GM12878 (cell line): ENCODE results near the gene FUZ. TPM values are rescaled to one million over a fixed set of nuclear protein-coding genes. Genes with fewer than 3 reads are reported as not detected.
A peak's percentile ranks its signal among the peaks of the same experiment; 100 is the strongest.

ENCODE experiments used
- BCL11A ChIP-seq: IDR thresholded peaks from 2 replicates; pipeline ENCODE4 v1.6.1; 2011; ENCODE audit warnings: low read depth, low read length
- BHLHE40 ChIP-seq, 2 experiments: fragments of 450-650 bp in 1 of 2; IDR thresholded peaks; 2 replicates each; pipeline ENCODE4 v1.6.1; 2011 to 2017; ENCODE audit warnings: low read depth in 2 of 2, borderline replicate concordance in 1 of 2, improper control_type of control experiment in 1 of 2, low read length in 1 of 2, mild to moderate bottlenecking in 1 of 2
- BMI1 ChIP-seq: fragments of 450-650 bp; IDR thresholded peaks from 2 replicates; pipeline ENCODE4 v1.6.1; 2016; ENCODE audit warnings: mild to moderate bottlenecking, moderate library complexity, borderline replicate concordance
- CREM ChIP-seq: IDR thresholded peaks from 2 replicates; pipeline ENCODE4 v1.6.1; 2014; ENCODE audit warnings: antibody characterized with exemption, low read depth
- DPF2 ChIP-seq: fragments of 450-650 bp; IDR thresholded peaks from 2 replicates; pipeline ENCODE4 v1.6.1; 2017; ENCODE audit warnings: mild to moderate bottlenecking
- EED ChIP-seq: sonication (generic); IDR thresholded peaks from 2 replicates; pipeline ENCODE4 v1.6.1; 2016; ENCODE audit warnings: antibody characterized with exemption, low read depth
- ETV6 ChIP-seq, 2 experiments: fragments of 450-650 bp in 1 of 2; IDR thresholded peaks in 1 of 2; conservative IDR thresholded peaks in 1 of 2; 2 replicates each; pipeline ENCODE4 v1.6.1; 2014; ENCODE audit warnings: antibody characterized with exemption in 1 of 2, borderline replicate concordance in 1 of 2, low read depth in 1 of 2, mild to moderate bottlenecking in 1 of 2, moderate library complexity in 1 of 2
- HCFC1 ChIP-seq: fragments of 150-350 bp; IDR thresholded peaks from 2 replicates; pipeline ENCODE4 v1.6.1; 2014; ENCODE audit warnings: low read length
- IRF4 ChIP-seq: IDR thresholded peaks from 2 replicates; pipeline ENCODE4 v1.6.1; 2011; ENCODE audit warnings: low read depth, low read length
- JUNB ChIP-seq: IDR thresholded peaks from 2 replicates; pipeline ENCODE4 v1.6.1; 2016; ENCODE audit warnings: antibody characterized with exemption, mild to moderate bottlenecking
- JUND ChIP-seq: IDR thresholded peaks from 2 replicates; pipeline ENCODE4 v1.6.1; 2012; ENCODE audit warnings: low read depth, mild to moderate bottlenecking, low read length, improper control_type of control experiment, moderate library complexity
- MTA2 ChIP-seq: fragments of 450-650 bp; IDR thresholded peaks from 2 replicates; pipeline ENCODE4 v1.6.1; 2016; ENCODE audit warnings: low read depth, mild to moderate bottlenecking, moderate library complexity
- MYC ChIP-seq: IDR thresholded peaks from 2 replicates; pipeline ENCODE4 v1.6.1; 2011; ENCODE audit warnings: mild to moderate bottlenecking, low read length, moderate library complexity, inconsistent platforms; ENCODE audit not compliant: insufficient read depth, insufficient replicate concordance, insufficient read length, severe bottlenecking
- NBN ChIP-seq: fragments of 450-650 bp; IDR thresholded peaks from 2 replicates; pipeline ENCODE4 v1.6.1; 2016
- NFIC ChIP-seq: IDR thresholded peaks from 2 replicates; pipeline ENCODE4 v1.6.1; 2012; ENCODE audit warnings: low read depth, mild to moderate bottlenecking, inconsistent platforms, low read length, moderate library complexity
- NFYB ChIP-seq: IDR thresholded peaks from 2 replicates; pipeline ENCODE4 v1.6.1; 2011; ENCODE audit warnings: low read depth, mild to moderate bottlenecking, low read length, improper control_type of control experiment, moderate library complexity; ENCODE audit not compliant: insufficient read depth
- PAX5 ChIP-seq: IDR thresholded peaks from 2 replicates; pipeline ENCODE4 v1.6.1; 2011; ENCODE audit warnings: low read depth, low read length, borderline replicate concordance
- PAX8 ChIP-seq: fragments of 450-650 bp; IDR thresholded peaks from 2 replicates; pipeline ENCODE4 v1.6.1; 2017; ENCODE audit warnings: mild to moderate bottlenecking, moderate library complexity
- POLR2AphosphoS5 ChIP-seq: IDR thresholded peaks from 2 replicates; pipeline ENCODE4 v1.6.1; 2011; ENCODE audit warnings: mild to moderate bottlenecking, low read length, inconsistent platforms
- SP1 ChIP-seq: IDR thresholded peaks from one replicate; pipeline ENCODE4 v1.6.1; 2011; ENCODE audit warnings: low read depth, low read length
- SPI1 ChIP-seq: IDR thresholded peaks from 2 replicates; pipeline ENCODE4 v1.6.1; 2011; ENCODE audit warnings: low read depth, mild to moderate bottlenecking, low read length, moderate library complexity, borderline replicate concordance; ENCODE audit not compliant: insufficient read depth
- STAT1 ChIP-seq: fragments of 450-650 bp; conservative IDR thresholded peaks from 2 replicates; pipeline ENCODE4 v1.6.1; 2014; ENCODE audit warnings: antibody characterized with exemption, mild to moderate bottlenecking
- TCF12 ChIP-seq: IDR thresholded peaks from 2 replicates; pipeline ENCODE4 v1.6.1; 2011; ENCODE audit warnings: low read depth, mild to moderate bottlenecking, low read length
- TCF7 ChIP-seq: IDR thresholded peaks from 2 replicates; pipeline ENCODE4 v1.6.1; 2014; ENCODE audit warnings: antibody characterized with exemption, borderline replicate concordance
- YBX1 ChIP-seq: fragments of 450-650 bp; IDR thresholded peaks from 2 replicates; pipeline ENCODE4 v1.6.1; 2016; ENCODE audit warnings: antibody characterized with exemption
- ZNF217 ChIP-seq: fragments of 450-650 bp; IDR thresholded peaks from 2 replicates; pipeline ENCODE4 v1.6.1; 2017; ENCODE audit warnings: antibody characterized with exemption, mild to moderate bottlenecking
- polyA plus RNA-seq, 11 experiments: library from polyadenylated mRNA; depleted of rRNA in 4 of 11; unstranded in 6 of 11; stranded (reverse) in 5 of 11; fragments of >200 nt; fragmentation: Nextera tagmentation in 4 of 11; fragmentation: Illumina TruSeq in 1 of 11; extraction: Ambion mirVana in 4 of 11; extraction: Trizol in 1 of 11; gene quantifications; 1 replicate in 1 of 11; 2 replicates in 10 of 11; pipeline versions ENCODE4 v1.2.1 to v1.2.3, GENCODE V29; 2011 to 2016; ENCODE audit warnings: inconsistent platforms in 2 of 11, missing spikeins in 2 of 11, low read depth in 1 of 11
- total RNA-seq, 4 experiments: library from RNA; depleted of rRNA in 3 of 4; stranded (reverse); fragments of >200 nt in 3 of 4; fragmentation: Illumina TruSeq in 1 of 4; extraction: Trizol in 1 of 4; gene quantifications; 2 replicates each; pipeline versions ENCODE4 v1.2.1 to v1.2.3, GENCODE V29; 2013 to 2021
- TF ChIP-seq, protein P1 (sequence below): IDR thresholded peaks from 2 replicates; pipeline ENCODE4 v1.6.1; 2011; ENCODE audit warnings: low read depth, mild to moderate bottlenecking, low read length, moderate library complexity, borderline replicate concordance; ENCODE audit errors: extremely low read depth
- TF ChIP-seq, protein P2 (sequence below): fragments of 450-650 bp; IDR thresholded peaks from 2 replicates; pipeline ENCODE4 v1.6.1; 2017; ENCODE audit warnings: mild to moderate bottlenecking, moderate library complexity

The FUZ gene
- total and polyA plus RNA-seq, 10 of the 15 experiments (the other 5 are each of a cell fraction or from before 2014, with no cell fraction given) = 0.18 to 11.5 (median 8.8) TPM

DNA sequence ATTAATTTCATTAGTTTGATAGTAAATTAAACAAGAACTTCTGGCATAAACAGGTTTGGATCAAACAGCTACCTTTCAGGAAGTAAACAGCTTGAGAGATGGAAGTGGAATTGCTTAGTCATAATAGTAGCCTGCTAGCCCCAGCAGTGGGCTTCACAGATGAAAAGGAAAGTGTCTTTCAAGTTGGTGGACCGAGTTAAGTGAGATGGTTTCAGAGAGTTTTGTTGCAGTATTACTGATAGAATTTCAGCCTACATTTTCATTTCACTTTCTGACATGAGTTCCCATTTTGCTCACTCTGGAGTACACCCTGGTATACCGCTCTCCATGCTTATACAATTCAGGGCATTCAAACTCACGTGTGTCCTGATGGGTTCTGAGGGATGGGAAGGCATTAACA is 35.8 kb upstream of the FUZ start (continued):
- TF ChIP-seq ETV6 (conservative IDR thresholded peaks at IDR 0.05 in 1 of 2, IDR thresholded peaks at IDR 0.05 in 1 of 2; ENCODE audit: borderline replicate concordance in 1 of 2, low read depth in 1 of 2) (peak in 1 of 2 experiments; percentile 49; a peak in 1 of 4 replicates), MTA2 (no peak), PAX5 (peak; percentile 48; the same call in 1 of the 2 replicates), BHLHE40 (IDR thresholded peaks at IDR 0.05; ENCODE audit: borderline replicate concordance in 1 of 2, low read depth in 2 of 2, low read length in 1 of 2) (no peak), NFYB (no peak), IRF4 (peak; percentile 79), EED (0 out of 2 replicates have a peak, but pooled peaks have one; percentile 21), ZNF217 (no peak), HCFC1 (no peak), JUNB (peak; percentile 80), DPF2 (no peak), POLR2AphosphoS5 (no peak), SPI1 (peak; percentile 12; the same call in 1 of the 2 replicates), MYC (no peak), BCL11A (peak; percentile 52; the same call in 1 of the 2 replicates), SP1 (peak; percentile 17), TCF12 (no peak), PAX8 (no peak), TCF7 (peak; percentile 28; the same call in 1 of the 2 replicates), NBN (no peak), YBX1 (no peak), BMI1 (no peak), CREM (no peak), STAT1 (no peak), JUND (no peak), NFIC (no peak)
- TF ChIP-seq, protein P1, sequence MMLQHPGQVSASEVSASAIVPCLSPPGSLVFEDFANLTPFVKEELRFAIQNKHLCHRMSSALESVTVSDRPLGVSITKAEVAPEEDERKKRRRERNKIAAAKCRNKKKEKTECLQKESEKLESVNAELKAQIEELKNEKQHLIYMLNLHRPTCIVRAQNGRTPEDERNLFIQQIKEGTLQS = no peak
- TF ChIP-seq, protein P2, sequence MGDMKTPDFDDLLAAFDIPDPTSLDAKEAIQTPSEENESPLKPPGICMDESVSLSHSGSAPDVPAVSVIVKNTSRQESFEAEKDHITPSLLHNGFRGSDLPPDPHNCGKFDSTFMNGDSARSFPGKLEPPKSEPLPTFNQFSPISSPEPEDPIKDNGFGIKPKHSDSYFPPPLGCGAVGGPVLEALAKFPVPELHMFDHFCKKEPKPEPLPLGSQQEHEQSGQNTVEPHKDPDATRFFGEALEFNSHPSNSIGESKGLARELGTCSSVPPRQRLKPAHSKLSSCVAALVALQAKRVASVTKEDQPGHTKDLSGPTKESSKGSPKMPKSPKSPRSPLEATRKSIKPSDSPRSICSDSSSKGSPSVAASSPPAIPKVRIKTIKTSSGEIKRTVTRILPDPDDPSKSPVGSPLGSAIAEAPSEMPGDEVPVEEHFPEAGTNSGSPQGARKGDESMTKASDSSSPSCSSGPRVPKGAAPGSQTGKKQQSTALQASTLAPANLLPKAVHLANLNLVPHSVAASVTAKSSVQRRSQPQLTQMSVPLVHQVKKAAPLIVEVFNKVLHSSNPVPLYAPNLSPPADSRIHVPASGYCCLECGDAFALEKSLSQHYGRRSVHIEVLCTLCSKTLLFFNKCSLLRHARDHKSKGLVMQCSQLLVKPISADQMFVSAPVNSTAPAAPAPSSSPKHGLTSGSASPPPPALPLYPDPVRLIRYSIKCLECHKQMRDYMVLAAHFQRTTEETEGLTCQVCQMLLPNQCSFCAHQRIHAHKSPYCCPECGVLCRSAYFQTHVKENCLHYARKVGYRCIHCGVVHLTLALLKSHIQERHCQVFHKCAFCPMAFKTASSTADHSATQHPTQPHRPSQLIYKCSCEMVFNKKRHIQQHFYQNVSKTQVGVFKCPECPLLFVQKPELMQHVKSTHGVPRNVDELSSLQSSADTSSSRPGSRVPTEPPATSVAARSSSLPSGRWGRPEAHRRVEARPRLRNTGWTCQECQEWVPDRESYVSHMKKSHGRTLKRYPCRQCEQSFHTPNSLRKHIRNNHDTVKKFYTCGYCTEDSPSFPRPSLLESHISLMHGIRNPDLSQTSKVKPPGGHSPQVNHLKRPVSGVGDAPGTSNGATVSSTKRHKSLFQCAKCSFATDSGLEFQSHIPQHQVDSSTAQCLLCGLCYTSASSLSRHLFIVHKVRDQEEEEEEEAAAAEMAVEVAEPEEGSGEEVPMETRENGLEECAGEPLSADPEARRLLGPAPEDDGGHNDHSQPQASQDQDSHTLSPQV = no peak
